Activated CD8-positive, alpha-beta memory T cell treated with anti-CD3 and anti-CD28 coated beads, Interleukin-2, amount 10 ng/mL, durations not matched to agents 7 days and 5 days (primary cell): ENCODE data around the gene SNRPA. TPM values are rescaled to one million over a fixed set of nuclear protein-coding genes. Genes with fewer than 3 reads are reported as not detected.
A peak's percentile ranks its signal among the peaks of the same experiment; 100 is the strongest.
"Not testable (repeated sequence)": the region's sequence is repeated elsewhere in the genome, so short reads cannot be mapped to it uniquely, and the experiment has no call there.

Source experiments
- ATAC-seq: fragments of 150-1000 bp; cut with Tn5 transposase; one replicate; pipeline ENCODE4 v1.10.0; 2021; ENCODE audit warnings: moderate library complexity
- CTCF ChIA-PET: fragments of 350-600 bp; sonication (Branson Sonifier 250); formaldehyde crosslinking; loops from one replicate; lab custom pipeline; 2021; ENCODE audit warnings: antibody characterized with exemption; lab: Charles Lee
- DNase-seq: peaks from one replicate; pipeline ENCODE4 v3.0.0-alpha.2; 2020
- H3K27ac Mint-ChIP-seq: one replicate; pipeline ENCODE4 v1.8.0; 2021; ENCODE audit warnings: mild to moderate bottlenecking, mixed read lengths
- H3K27me3 Mint-ChIP-seq: one replicate; pipeline ENCODE4 v1.8.0; 2021; ENCODE audit warnings: mixed read lengths
- H3K36me3 Mint-ChIP-seq: one replicate; pipeline ENCODE4 v1.8.0; 2021; ENCODE audit warnings: mild to moderate bottlenecking, mixed read lengths
- H3K4me1 Mint-ChIP-seq: one replicate; pipeline ENCODE4 v1.8.0; 2021; ENCODE audit warnings: mixed read lengths
- H3K4me3 Mint-ChIP-seq: one replicate; pipeline ENCODE4 v1.8.0; 2021; ENCODE audit warnings: mild to moderate bottlenecking, moderate library complexity, mixed read lengths
- H3K9me3 Mint-ChIP-seq: one replicate; pipeline ENCODE4 v1.8.0; 2022; ENCODE audit warnings: low read depth, mixed read lengths
- total RNA-seq, 2 experiments: library from RNA; stranded (reverse); gene quantifications; one replicate each; pipeline ENCODE4 v1.2.3, GENCODE V29; 2021

The SNRPA gene
- total RNA-seq, 2 experiments from 2014 or later: 176 to 193 TPM

GRCh38 chr19:40758491-40758890 lies 7.5 kb downstream of the SNRPA start:
- peak overlapping the region; percentile 4 for H3K27ac Mint-ChIP-seq
- DNase-seq: no peak
- CTCF ChIA-PET: interaction anchor here (1.0 to 1.2 kb wide), 2 partner anchors 40 to 124 kb away, joined by 3 read pairs; no protein-coding TSS in a partner anchor
- no peaks in the 10 kb centered on the region for H3K9me3 Mint-ChIP-seq
- peaks cover 74% of the 10 kb centered on the region for H3K4me1 Mint-ChIP-seq
- H3K27me3 Mint-ChIP-seq: no peaks in the 10 kb centered on the region
- peaks cover 67% of the 10 kb centered on the region for H3K36me3 Mint-ChIP-seq
- no peak for ATAC-seq
- H3K4me3 Mint-ChIP-seq: no peak overlapping the region

GRCh38 chr19:40759352-40759751 lies 8.3 kb downstream of the SNRPA start:
- Mint-ChIP-seq H3K4me3 (no peak overlapping the region), H3K36me3 (peaks cover 72% of the 10 kb centered on the region), H3K27me3 (no peaks in the 10 kb centered on the region), H3K9me3 (no peaks in the 10 kb centered on the region), H3K4me1 (peaks cover 79% of the 10 kb centered on the region), H3K27ac (no peak overlapping the region)
- DNase-seq: no peak
- no peak for ATAC-seq
- CTCF ChIA-PET: no interaction called here

GRCh38 chr19:40762754-40763470 lies 11.9 kb downstream of the SNRPA start:
- ATAC-seq (no peak), DNase-seq (no peak)
- Mint-ChIP-seq H3K4me3 (no peak overlapping the region), H3K36me3 (peaks cover 70% of the 10 kb centered on the region), H3K4me1 (peaks cover 67% of the 10 kb centered on the region), H3K27me3 (no peaks in the 10 kb centered on the region), H3K9me3 (no peaks in the 10 kb centered on the region), H3K27ac (peak overlapping the region; percentile 74)
- CTCF ChIA-PET: interaction anchor here (0.5 to 1.7 kb wide), 2 partner anchors 44 to 380 kb away, joined by 3 to 4 read pairs; no protein-coding TSS in a partner anchor

- Mint-ChIP-seq H3K27ac (peak overlapping the region; percentile 74), H3K36me3 (peaks cover 63% of the 10 kb centered on the region), H3K9me3 (no peaks in the 10 kb centered on the region), H3K4me1 (peaks cover 63% of the 10 kb centered on the region), H3K27me3 (no peaks in the 10 kb centered on the region), H3K4me3 (no peak overlapping the region)
- CTCF ChIA-PET: interaction anchor here (0.5 to 1.7 kb wide), 2 partner anchors 43 to 379 kb away, joined by 3 to 4 read pairs; no protein-coding TSS in a partner anchor
- DNase-seq (no peak), ATAC-seq (no peak)
Measured at GRCh38 chr19:40763526-40763925, 12.5 kb downstream of the SNRPA start.

GRCh38 chr19:40763963-40764362 lies 13.0 kb downstream of the SNRPA start:
- H3K27me3 Mint-ChIP-seq: no peaks in the 10 kb centered on the region
- no peaks in the 10 kb centered on the region for H3K9me3 Mint-ChIP-seq
- ATAC-seq: no peak
- H3K4me3 Mint-ChIP-seq: no peak overlapping the region
- peak overlapping the region; percentile 20 for H3K27ac Mint-ChIP-seq
- no peak for DNase-seq
- CTCF ChIA-PET: no interaction called here
- peaks cover 65% of the 10 kb centered on the region for H3K4me1 Mint-ChIP-seq
- H3K36me3 Mint-ChIP-seq: peaks cover 64% of the 10 kb centered on the region

GRCh38 chr19:40766385-40766784 lies 15.4 kb downstream of the SNRPA start:
- peaks cover 57% of the 10 kb centered on the region for H3K4me1 Mint-ChIP-seq
- DNase-seq: not testable (repeated sequence)
- H3K36me3 Mint-ChIP-seq: peaks cover 60% of the 10 kb centered on the region

GRCh38 chr19:40768869-40769268 lies 17.9 kb downstream of the SNRPA start:
- no peaks in the 10 kb centered on the region for H3K9me3 Mint-ChIP-seq
- peaks cover 43% of the 10 kb centered on the region for H3K36me3 Mint-ChIP-seq
- DNase-seq (no peak), ATAC-seq (no peak)
- H3K4me3 Mint-ChIP-seq: no peak overlapping the region
- no peaks in the 10 kb centered on the region for H3K27me3 Mint-ChIP-seq
- CTCF ChIA-PET: interaction anchor here (1.7 kb wide), 1 partner anchor 11 kb away, joined by 3 read pairs; no protein-coding TSS in a partner anchor
- peaks cover 36% of the 10 kb centered on the region for H3K4me1 Mint-ChIP-seq
- H3K27ac Mint-ChIP-seq: no peak overlapping the region

More at GRCh38 chr19:40766385-40766784, 15.4 kb downstream of the SNRPA start:
- ATAC-seq, H3K27me3 Mint-ChIP-seq, H3K27ac Mint-ChIP-seq, H3K4me3 Mint-ChIP-seq, H3K9me3 Mint-ChIP-seq: not testable (repeated sequence)
- CTCF ChIA-PET: interaction anchor here (0.8 kb wide), 1 partner anchor 12 kb away, joined by 4 read pairs; no protein-coding TSS in a partner anchor

- CTCF ChIA-PET: interaction anchor here (1.1 to 2.8 kb wide), 2 partner anchors 21 to 48 kb away, joined by 3 to 8 read pairs; partner anchors contain the start of gene ACTMAP
- H3K27ac Mint-ChIP-seq, H3K9me3 Mint-ChIP-seq, DNase-seq, H3K4me3 Mint-ChIP-seq, H3K27me3 Mint-ChIP-seq: not testable (repeated sequence)
- H3K36me3 Mint-ChIP-seq: peaks cover 23% of the 10 kb centered on the region
- peak; percentile 45 for ATAC-seq
- H3K4me1 Mint-ChIP-seq: peaks cover 17% of the 10 kb centered on the region
Measured at GRCh38 chr19:40771101-40771862, 20.3 kb downstream of the SNRPA start.

- H3K9me3 Mint-ChIP-seq: no peaks in the 10 kb centered on the region
- H3K36me3 Mint-ChIP-seq: peaks cover 11% of the 10 kb centered on the region
- no peaks in the 10 kb centered on the region for H3K27me3 Mint-ChIP-seq
- H3K4me3 Mint-ChIP-seq: no peak within 1 kb of the TSS
- H3K4me1 Mint-ChIP-seq: peaks cover 34% of the 10 kb centered on the region
- no peak for ATAC-seq
- CTCF ChIA-PET: interaction anchor here (3.9 to 4.6 kb wide), 2 partner anchors 22 to 32 kb away, joined by 42 to 47 read pairs; partner anchors contain the start of gene EGLN2
- H3K27ac Mint-ChIP-seq: no peak within 1 kb of the TSS
- no peak for DNase-seq
Measured at GRCh38 chr19:40774916-40775631, 24.1 kb downstream of the SNRPA start, which contains the start of gene MIA. TSS of gene MIA (plus strand) at chr19:40775521. CDS start at chr19:40775543, 22 bp downstream.

GRCh38 chr19:40775632-40776022 lies 24.6 kb downstream of the SNRPA start:
- Mint-ChIP-seq H3K4me1 (peaks cover 38% of the 10 kb centered on the region), H3K4me3 (no peak overlapping the region), H3K27me3 (no peaks in the 10 kb centered on the region), H3K9me3 (no peaks in the 10 kb centered on the region), H3K27ac (no peak overlapping the region), H3K36me3 (peaks cover 12% of the 10 kb centered on the region)
- DNase-seq (no peak), ATAC-seq (no peak)
- CTCF ChIA-PET: interaction anchor here (3.8 to 4.6 kb wide), 3 partner anchors 21 to 31 kb away, joined by 42 to 47 read pairs (median 43); partner anchors contain the start of gene EGLN2

GRCh38 chr19:40776364-40776763 lies 25.4 kb downstream of the SNRPA start:
- Mint-ChIP-seq H3K9me3 (no peaks in the 10 kb centered on the region), H3K4me1 (peaks cover 34% of the 10 kb centered on the region), H3K4me3 (no peak overlapping the region), H3K36me3 (peaks cover 10% of the 10 kb centered on the region), H3K27me3 (no peaks in the 10 kb centered on the region), H3K27ac (no peak overlapping the region)
- DNase-seq: no peak
- CTCF ChIA-PET: interaction anchor here (2.5 to 4.6 kb wide), 5 partner anchors 21 to 43 kb away, joined by 9 to 47 read pairs (median 42); partner anchors contain the start of genes ACTMAP, EGLN2 and SNRPA
- ATAC-seq: no peak

- no peaks in the 10 kb centered on the region for H3K9me3 Mint-ChIP-seq
- DNase-seq (peak; percentile 98), ATAC-seq (peak; percentile 56)
- H3K27ac Mint-ChIP-seq: peak overlapping the region; percentile 99
- CTCF ChIA-PET: interaction anchor here (0.5 to 4.6 kb wide), 12 partner anchors 20 to 525 kb away, joined by 3 to 47 read pairs (median 8); partner anchors contain the start of genes ACTMAP, COQ8B, EGLN2 and ITPKC
- H3K36me3 Mint-ChIP-seq: peaks cover 12% of the 10 kb centered on the region
- H3K4me3 Mint-ChIP-seq: peak overlapping the region; percentile 87
- peaks cover 33% of the 10 kb centered on the region for H3K4me1 Mint-ChIP-seq
- H3K27me3 Mint-ChIP-seq: no peaks in the 10 kb centered on the region
Measured at GRCh38 chr19:40776932-40777644, 26.1 kb downstream of the SNRPA start.
